EL (cell line): ENCODE measurements around the gene CELF1.

Experiments
- DNase-seq: peaks from one replicate; pipeline ENCODE4 v3.0.0-alpha.2; 2016

Gene CELF1

GRCh38 chr11:47478651-47479329 lies 74.1 kb downstream of the CELF1 start:
- DNase-seq, result no peak

- no peak for DNase-seq
These were observed 75.2 kb downstream of the CELF1 start for GRCh38 chr11:47477753-47478152.

GRCh38 chr11:47477323-47477722 lies 75.6 kb downstream of the CELF1 start:
- peak; percentile 35 for DNase-seq

- no peak for DNase-seq
These were observed 82.3 kb downstream of the CELF1 start for GRCh38 chr11:47470671-47471070.

- DNase-seq, result no peak
These were observed 83.4 kb downstream of the CELF1 start for GRCh38 chr11:47469361-47470179.

- no peak for DNase-seq
These were observed 84.2 kb downstream of the CELF1 start for GRCh38 chr11:47468598-47469214.

- DNase-seq, result no peak
These were observed 85.6 kb downstream of the CELF1 start for GRCh38 chr11:47467357-47467756.

GRCh38 chr11:47466701-47467250 lies 86.2 kb downstream of the CELF1 start:
- peak; percentile 55 for DNase-seq

- no peak for DNase-seq
These were observed 86.7 kb downstream of the CELF1 start for GRCh38 chr11:47466201-47466600.

- DNase-seq, result peak; percentile 29
These were observed 88.4 kb downstream of the CELF1 start for GRCh38 chr11:47464483-47464882.

- no peak for DNase-seq
These were observed 91.1 kb downstream of the CELF1 start for GRCh38 chr11:47461876-47462275.

- no peak for DNase-seq
These were observed 92.2 kb downstream of the CELF1 start for GRCh38 chr11:47460571-47461235.

- peak; percentile 81 for DNase-seq
These were observed 98.7 kb downstream of the CELF1 start for GRCh38 chr11:47454258-47454671.

- no peak for DNase-seq
These were observed 99.6 kb downstream of the CELF1 start for GRCh38 chr11:47453365-47453764.

GRCh38 chr11:47451990-47452389 lies 100.9 kb downstream of the CELF1 start:
- DNase-seq, result no peak

GRCh38 chr11:47451436-47451835 lies 101.5 kb downstream of the CELF1 start:
- no peak for DNase-seq

- DNase-seq, result no peak
These were observed 103.4 kb downstream of the CELF1 start for GRCh38 chr11:47449541-47449940.

GRCh38 chr11:47448566-47449427 lies 104.1 kb downstream of the CELF1 start, which contains the start of gene RAPSN:
Gene RAPSN, minus strand, starts transcription at chr11:47449136. Its CDS starts 172 bp downstream, at chr11:47448964.
- DNase-seq, result no peak

- DNase-seq, result no peak
These were observed 105.0 kb downstream of the CELF1 start for GRCh38 chr11:47447906-47448305.

- no peak for DNase-seq
These were observed 106.1 kb downstream of the CELF1 start for GRCh38 chr11:47446833-47447232.

- no peak for DNase-seq
These were observed 107.1 kb downstream of the CELF1 start for GRCh38 chr11:47445840-47446239.

GRCh38 chr11:47443817-47444216 lies 109.1 kb downstream of the CELF1 start:
- DNase-seq, result no peak
